Erythroblast (primary cell): Measurements from ENCODE around the gene DNAH2.

ENCODE experiments used
- DNase-seq, 2 experiments: peaks; one replicate each; lab custom pipeline; 2025; lab: John Stamatoyannopoulos, UW
- GATA1 ChIP-seq: IDR thresholded peaks from 2 replicates; pipeline ENCODE4 v1.6.1; 2011; ENCODE audit warnings: low read depth, mild to moderate bottlenecking, control low read depth, low read length, moderate library complexity
- POLR2A ChIP-seq: IDR thresholded peaks from 2 replicates; pipeline ENCODE4 v1.6.1; 2011; ENCODE audit warnings: mild to moderate bottlenecking, low read length

Gene DNAH2

DNA sequence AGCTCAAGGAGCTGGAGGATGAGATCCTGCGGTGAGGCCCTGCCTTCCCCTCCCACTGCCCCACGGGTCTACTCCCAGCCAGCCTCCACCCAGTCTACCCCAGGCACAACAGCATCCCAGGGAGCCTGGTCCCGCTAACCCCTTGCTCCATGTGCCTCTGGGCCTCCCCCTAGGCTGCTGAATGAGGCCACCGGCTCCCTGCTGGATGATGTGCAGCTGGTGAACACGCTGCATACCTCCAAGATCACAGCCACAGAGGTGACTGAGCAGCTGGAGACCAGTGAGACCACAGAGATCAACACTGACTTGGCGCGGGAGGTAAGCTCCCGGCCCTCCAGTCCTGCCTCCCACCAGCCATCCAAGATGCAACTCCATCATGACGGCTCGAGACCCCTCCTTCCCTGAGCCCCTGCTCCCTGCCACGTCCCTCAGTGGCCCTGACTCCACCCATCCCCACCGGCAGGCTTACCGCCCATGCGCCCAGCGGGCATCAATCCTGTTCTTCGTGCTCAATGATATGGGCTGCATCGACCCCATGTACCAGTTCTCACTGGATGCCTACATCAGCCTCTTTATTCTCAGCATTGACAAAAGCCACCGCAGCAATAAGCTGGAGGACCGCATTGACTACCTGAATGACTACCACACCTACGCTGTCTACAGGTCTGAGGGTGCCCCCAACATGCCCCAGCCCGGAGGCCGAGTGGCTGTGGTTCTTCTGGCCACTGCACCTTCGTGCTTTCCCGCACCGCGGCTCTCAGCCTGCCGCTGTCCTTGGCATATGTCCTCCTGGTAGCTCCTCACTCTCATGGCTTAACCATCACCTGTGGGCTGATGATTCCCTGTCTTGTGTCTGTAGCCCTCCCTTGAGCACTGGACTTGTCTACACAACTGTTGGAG, 101.5 kb downstream of the DNAH2 start:
- TF ChIP-seq POLR2A (no peak), GATA1 (no peak)
- DNase-seq = no peak

DNA sequence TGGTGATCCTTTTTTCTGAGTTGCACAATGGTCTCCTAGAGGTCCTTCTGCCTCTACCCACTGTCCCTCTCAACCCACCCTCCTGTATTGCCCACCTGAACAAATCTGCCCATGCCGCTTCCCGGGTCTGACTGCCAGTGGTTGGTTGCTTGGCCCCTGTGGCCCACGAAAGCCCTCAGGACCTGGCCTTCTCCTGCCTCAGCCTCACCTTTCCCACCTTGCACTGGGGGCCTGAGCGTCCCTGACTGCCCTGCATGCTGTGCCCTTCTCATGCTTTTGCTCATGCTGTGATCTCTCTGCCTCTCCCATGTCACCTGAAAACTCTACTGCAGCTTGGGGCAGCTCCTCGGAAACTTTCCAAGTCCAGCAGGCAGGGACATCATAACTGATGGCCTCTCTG, 102.7 kb downstream of the DNAH2 start:
- TF ChIP-seq POLR2A = no peak
- TF ChIP-seq GATA1 = no peak
- DNase-seq = no peak

DNA sequence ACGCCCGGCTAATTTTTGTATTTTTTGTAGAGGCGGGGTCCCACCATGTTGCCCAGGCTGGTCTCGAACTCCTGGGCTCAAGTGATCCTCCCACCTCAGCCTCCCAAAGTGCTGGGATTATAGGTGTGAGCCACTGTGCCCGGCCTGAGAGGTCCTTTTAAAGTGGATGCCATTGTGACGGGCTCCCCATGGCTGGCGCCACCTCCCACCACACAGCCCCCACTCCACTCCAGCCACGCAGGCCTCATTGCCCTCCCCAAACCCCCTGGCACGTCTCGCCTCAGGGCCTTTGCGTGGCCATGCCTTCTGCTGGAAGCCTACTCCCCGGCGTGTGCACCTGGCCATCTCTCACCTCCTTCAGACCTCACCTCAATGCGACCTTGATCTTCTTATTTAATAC, 104.6 kb downstream of the DNAH2 start:
- DNase-seq = no peak
- TF ChIP-seq POLR2A = no peak
- TF ChIP-seq GATA1 = no peak

DNA sequence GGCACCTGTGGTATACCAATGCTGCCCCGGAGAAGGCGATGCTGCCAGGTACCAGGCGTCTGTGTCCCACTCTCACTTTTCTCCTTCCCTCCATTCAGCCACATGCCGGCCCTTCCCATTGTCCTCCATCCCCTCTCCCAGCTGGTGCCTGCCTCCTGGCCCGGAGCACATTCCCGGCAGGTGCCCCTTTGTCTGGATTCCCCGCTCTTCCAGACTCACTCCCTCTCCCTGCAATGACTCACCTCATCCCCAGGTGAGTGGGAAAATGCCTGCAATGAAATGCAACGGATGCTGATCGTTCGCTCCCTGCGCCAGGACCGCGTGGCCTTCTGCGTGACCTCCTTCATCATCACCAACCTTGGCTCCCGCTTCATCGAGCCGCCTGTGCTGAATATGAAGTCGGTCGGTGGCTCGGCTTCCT, 106.0 kb downstream of the DNAH2 start:
- TF ChIP-seq POLR2A (no peak), GATA1 (no peak)
- DNase-seq = no peak

DNA sequence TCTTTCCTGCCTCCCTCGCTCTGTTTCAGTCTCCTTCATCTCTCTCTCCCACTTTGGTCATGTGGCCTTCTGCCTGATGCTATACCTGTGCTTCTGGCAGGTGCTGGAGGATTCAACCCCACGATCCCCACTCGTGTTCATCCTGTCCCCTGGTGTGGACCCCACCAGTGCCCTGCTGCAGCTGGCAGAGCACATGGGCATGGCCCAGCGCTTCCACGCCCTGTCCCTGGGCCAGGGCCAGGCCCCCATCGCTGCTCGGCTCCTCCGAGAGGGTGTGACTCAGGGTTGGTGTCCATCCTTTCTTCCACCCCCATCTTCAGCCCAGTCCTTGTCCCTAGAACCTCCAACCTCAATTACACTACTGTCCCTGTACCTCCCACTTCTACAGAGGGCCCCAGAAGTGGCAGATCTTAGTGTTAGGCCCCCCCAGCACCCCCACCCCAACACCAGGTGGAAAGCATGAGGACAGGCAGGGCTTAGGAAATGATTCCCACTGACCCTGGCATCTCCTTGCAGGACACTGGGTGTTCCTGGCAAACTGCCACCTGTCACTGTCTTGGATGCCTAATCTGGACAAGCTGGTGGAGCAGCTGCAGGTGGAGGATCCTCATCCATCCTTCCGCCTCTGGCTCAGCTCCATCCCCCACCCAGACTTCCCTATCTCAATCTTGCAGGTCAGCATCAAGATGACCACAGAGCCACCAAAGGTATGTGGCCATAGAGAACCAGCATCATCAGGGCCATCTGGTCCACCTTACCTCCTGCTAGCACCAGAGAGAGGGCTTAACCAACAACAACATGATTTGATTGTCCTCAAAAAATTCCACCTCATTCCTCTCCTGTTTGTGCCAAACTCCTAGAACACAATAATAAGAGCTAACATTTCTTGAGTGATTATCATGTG, 106.7 kb downstream of the DNAH2 start:
- TF ChIP-seq POLR2A = no peak
- TF ChIP-seq GATA1 = no peak
- DNase-seq = no peak

DNA sequence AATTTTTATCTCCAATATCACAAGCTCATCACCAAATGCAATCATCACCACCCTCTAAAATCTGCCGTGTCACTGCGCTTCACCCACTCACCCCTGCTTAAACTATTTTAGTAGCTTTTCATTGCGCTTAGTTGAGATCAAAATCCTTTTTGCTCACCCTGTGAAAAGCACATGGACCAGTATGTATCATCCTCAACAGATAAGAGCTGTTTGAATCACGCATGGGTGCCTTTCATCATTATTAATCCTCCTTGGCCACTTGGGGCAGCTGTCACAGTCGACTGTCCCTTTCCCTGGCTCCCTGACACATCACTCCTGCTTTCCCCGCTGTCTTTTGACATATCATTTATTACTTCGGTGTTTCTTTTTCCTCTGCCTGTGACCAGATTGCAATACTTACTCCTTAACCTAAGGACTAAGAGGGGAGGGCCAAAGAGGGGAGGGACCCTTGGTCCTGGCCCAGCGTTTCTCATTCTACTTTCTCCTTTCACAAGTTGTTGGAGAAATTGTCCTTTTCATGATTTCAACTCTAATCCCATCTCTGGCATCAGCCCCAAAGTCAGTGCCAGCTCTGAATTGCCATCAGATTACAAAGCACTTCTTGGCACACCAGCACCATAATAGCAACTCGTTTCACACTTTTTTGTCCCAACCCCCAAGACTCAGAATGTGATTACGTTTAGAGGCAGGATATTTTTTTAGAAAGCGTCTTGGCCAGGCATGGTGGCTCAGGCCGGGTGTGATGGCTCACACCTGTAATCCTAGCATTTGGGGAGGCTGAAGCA, 107.9 kb downstream of the DNAH2 start:
- TF ChIP-seq POLR2A (no peak), GATA1 (no peak)
- peak; percentile 20 to 61 for DNase-seq

DNA sequence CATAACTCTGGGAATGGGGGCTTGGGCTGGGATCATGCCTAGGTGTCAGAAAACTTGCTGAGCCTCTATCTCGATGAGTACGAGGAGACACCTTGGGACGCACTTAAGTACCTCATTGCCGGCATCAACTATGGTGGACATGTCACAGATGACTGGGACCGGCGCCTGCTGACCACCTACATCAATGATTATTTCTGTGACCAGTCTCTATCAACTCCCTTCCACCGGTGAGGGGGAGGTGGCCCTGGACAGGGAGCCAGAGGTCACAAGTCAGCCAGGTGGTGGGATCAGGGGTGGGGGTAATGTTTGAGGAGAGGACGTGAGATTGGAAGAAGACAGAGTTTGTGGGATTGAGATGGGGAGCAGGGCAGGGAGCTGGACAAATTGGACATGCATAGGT, 113.1 kb downstream of the DNAH2 start:
- DNase-seq = no peak
- TF ChIP-seq POLR2A (no peak), GATA1 (no peak)

DNA sequence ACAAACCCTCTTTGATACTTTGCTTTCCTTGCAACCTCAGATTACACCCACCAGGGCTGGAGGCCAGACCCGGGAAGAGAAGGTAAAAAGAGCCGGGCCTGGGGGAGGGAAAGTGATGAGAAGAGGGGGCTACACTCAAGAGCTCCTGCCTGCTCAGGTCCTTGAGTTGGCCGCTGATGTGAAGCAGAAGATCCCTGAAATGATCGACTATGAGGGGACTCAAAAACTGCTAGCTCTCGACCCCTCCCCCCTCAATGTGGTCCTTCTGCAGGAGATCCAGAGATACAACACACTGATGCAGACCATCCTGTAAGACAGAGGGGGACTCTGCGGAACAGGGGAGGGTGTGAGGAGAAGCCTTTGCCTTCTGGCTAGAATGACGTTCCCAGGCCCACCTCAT, 113.7 kb downstream of the DNAH2 start:
- no peak for DNase-seq
- TF ChIP-seq GATA1 (no peak), POLR2A (no peak)

DNA sequence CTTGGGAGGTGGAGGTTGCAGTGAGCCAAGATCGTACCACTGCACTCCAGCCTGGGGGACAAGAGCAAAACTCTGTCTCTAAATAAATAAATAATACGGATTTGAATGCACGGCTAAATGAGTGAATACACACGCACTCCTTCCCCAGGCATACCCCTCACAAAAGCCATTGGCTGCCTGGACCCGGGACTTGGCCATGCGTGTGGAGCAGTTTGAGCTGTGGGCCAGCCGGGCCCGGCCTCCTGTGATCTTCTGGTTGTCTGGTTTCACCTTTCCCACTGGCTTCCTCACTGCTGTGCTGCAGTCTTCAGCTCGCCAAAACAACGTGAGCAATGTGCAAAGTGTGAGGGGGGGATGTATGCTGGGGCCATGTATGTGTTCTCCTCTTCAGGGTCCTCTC, 114.9 kb downstream of the DNAH2 start:
- TF ChIP-seq GATA1 (no peak), POLR2A (no peak)

DNA sequence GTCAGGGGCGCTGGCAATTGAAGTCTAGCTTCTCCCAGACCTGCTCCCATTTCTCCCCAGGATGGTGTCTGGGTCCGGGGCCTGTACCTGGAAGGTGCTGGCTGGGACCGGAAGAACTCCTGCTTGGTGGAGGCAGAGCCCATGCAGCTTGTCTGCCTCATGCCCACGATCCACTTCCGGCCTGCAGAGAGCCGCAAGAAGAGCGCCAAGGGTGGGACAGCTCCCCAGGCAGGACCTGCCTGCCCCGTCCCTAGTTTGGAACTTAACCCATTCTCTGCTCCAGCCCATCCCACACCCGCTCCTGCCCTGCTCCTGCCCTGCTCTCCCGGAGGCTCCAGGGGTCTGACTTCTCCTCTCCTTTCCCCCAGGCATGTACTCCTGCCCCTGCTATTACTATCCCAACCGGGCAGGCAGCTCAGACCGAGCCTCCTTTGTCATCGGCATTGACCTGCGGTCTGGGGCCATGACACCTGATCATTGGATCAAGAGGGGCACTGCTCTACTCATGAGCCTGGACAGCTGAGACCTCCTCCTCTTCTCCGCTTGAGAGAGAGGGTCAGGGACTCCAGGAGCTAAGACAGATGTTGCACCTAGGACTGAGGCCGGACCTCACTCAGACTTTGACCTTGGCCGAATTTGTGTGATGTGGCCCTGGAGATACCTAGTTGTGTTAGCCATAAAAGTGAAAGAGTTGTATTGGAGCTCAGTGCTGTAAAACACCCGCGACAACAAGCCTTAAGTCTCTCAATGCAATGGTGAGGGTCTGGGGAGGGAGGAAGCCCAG, 115.7 kb downstream of the DNAH2 start:
- TF ChIP-seq POLR2A (no peak), GATA1 (no peak)
- DNase-seq = no peak

More for the DNA sequence above, 114.9 kb downstream of the DNAH2 start:
- DNase-seq = no peak

DNA sequence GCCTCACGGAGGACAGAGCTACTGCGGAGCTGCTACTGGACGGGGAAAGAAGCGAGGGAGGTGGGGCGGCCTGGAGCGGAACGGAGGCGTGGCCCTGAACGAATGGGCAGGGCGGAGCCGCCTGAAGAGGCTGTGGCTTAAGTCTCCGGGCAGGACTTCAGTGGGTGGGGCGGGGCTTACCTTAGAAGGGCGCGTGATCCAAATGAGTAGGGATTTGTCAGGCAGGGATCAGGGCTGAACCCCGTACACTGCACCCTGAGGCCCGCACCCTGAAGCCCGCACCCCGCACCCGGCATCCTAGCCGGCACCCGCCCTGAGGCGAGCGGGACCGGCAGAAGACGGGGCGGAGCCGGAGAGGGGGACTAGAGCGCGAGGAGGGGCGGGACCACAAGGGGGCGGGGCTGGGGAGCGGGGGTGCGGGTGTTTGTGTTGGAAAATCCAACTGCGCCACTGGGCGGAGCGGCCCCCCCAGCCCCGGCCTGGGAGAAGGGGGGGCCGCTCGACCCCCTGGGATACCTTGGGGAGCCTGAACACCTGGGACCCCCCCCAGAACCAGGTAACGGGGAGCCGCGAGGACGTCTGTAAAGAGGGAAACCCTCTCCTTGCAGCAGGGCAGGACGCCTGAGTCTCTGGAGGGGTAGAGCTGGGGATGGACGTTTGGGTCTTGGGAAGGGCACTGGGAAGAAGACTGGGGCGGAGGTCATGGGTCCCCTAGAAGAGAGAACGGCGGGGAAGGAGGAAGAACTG, 116.4 kb downstream of the DNAH2 start, which contains the start of gene KDM6B:
Gene KDM6B, plus strand, starts transcription at position 423 of the 747 bp plus-strand sequence. CDS start 11,338 bp downstream, outside the sequence.
- no peak for TF ChIP-seq POLR2A
- TF ChIP-seq GATA1 = no peak
- peak; percentile 92 to 94 for DNase-seq

DNA sequence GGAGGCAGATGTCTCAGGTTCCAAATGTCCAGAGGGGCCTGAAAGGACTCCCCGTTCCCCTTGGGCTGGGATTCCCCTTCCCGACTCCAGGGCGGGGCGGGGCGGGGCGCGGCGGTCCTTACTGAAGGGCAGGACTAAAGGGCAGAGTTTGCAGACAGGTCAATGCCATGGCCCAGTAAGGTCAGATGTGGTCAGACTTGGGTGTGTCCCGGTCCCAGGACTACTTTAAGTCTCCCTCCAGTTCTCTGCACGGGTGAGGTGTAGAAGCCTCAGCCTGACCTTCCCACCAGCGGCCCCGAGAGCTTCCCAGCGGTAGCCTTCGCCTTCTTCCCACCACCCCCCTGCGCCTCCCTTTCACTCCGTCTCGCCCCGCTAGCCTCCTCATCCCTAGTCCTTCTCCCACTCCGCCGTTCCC, 117.0 kb downstream of the DNAH2 start:
- DNase-seq = peak; percentile 68 to 77

More for the DNA sequence above, 117.0 kb downstream of the DNAH2 start:
- TF ChIP-seq POLR2A (no peak), GATA1 (no peak)
